Vagina (tissue), 2 donors: ENCODE measurements around the gene VSIG8.

Experiments
- CTCF ChIP-seq, 3 experiments: fragments of 450-650 bp in 2 of 3; fragments of 200-600 bp in 1 of 3; sonication (generic) in 1 of 3; IDR thresholded peaks; one replicate each; pipeline ENCODE4 v1.5.1; 2017 to 2019; ENCODE audit warnings: antibody characterized with exemption in 3 of 3, mild to moderate bottlenecking in 2 of 3, moderate library complexity in 2 of 3
- POLR2A ChIP-seq, 2 donors: fragments of 450-650 bp; IDR thresholded peaks; one replicate each; pipeline ENCODE4 v1.6.1; 2017; ENCODE audit warnings: antibody characterized with exemption in 2 of 2, mild to moderate bottlenecking in 2 of 2, moderate library complexity in 2 of 2
- POLR2AphosphoS5 ChIP-seq, 2 donors: sonication (generic); formaldehyde crosslinking; IDR thresholded peaks; one replicate each; pipeline ENCODE4 v1.9.0; 2017; ENCODE audit warnings: antibody characterized with exemption in 2 of 2, mild to moderate bottlenecking in 2 of 2, low read depth in 1 of 2; ENCODE audit not compliant: insufficient read depth in 1 of 2

GRCh38 chr1:159829273-159829634, 33.2 kb downstream of the VSIG8 start:
- no peak for TF ChIP-seq POLR2A (IDR thresholded peaks at IDR 0.05)
- TF ChIP-seq CTCF (IDR thresholded peaks at IDR 0.05) = no peak
- TF ChIP-seq POLR2AphosphoS5 (IDR thresholded peaks at IDR 0.05; ENCODE audit: insufficient read depth in 1 of 2, low read depth in 1 of 2) = no peak
